Measurements from ENCODE around the gene GPS1.

GPS1 gene

GRCh38 chr17:82092995-82093751 lies 41.5 kb downstream of the GPS1 start:
- no peak for DNase-seq

GRCh38 chr17:82094931-82095776 lies 43.5 kb downstream of the GPS1 start:
- DNase-seq, result no peak

- DNase-seq, result no peak
Measured at GRCh38 chr17:82095777-82096708, 44.3 kb downstream of the GPS1 start.

GRCh38 chr17:82096709-82097183 lies 45.0 kb downstream of the GPS1 start:
- DNase-seq, result no peak

- no peak for DNase-seq
Measured at GRCh38 chr17:82097184-82097918, 45.7 kb downstream of the GPS1 start.

GRCh38 chr17:82097919-82098168 lies 46.1 kb downstream of the GPS1 start:
- DNase-seq, result no peak

GRCh38 chr17:82098169-82098938 lies 46.7 kb downstream of the GPS1 start, which contains the start of gene FASN:
FASN (minus strand) TSS chr17:82098236; CDS start chr17:82096445, 1,791 bp downstream.
- peak; percentile 90 for DNase-seq

- DNase-seq, result no peak
Measured at GRCh38 chr17:82098939-82099763, 47.5 kb downstream of the GPS1 start.

GRCh38 chr17:82100502-82101298 lies 49.0 kb downstream of the GPS1 start:
- no peak for DNase-seq

- DNase-seq, result no peak
Measured at GRCh38 chr17:82101301-82101715, 49.6 kb downstream of the GPS1 start.

GRCh38 chr17:82101767-82102679 lies 50.3 kb downstream of the GPS1 start:
- DNase-seq, result no peak

GRCh38 chr17:82103553-82104451 lies 52.1 kb downstream of the GPS1 start:
- no peak for DNase-seq

- no peak for DNase-seq
Measured at GRCh38 chr17:82104797-82105416, 53.2 kb downstream of the GPS1 start.

GRCh38 chr17:82105417-82105881 lies 53.8 kb downstream of the GPS1 start:
- DNase-seq, result no peak

- DNase-seq, result peak; percentile 90
Measured at GRCh38 chr17:82105882-82106687, 54.4 kb downstream of the GPS1 start.

Measured in SHP77 treated with DMSO at 0.1 percent for 48 hours (cell line).